Measurements from ENCODE around the gene THRB. TPM values are rescaled to one million over a fixed set of nuclear protein-coding genes. Genes with fewer than 3 reads are reported as not detected.

THRB gene
- total and polyA plus RNA-seq, 4 experiments from 2014 or later = 0.03 TPM; not detected in 3

- Histone ChIP-seq H3K27me3 (ENCODE audit: insufficient read depth, low read length) (no peaks in the 10 kb centered on the region), H3K4me1 (ENCODE audit: insufficient read depth, low read length) (no peaks in the 10 kb centered on the region), H3K36me3 (ENCODE audit: insufficient read depth, low read length) (no peaks in the 10 kb centered on the region), H3K27ac (ENCODE audit: low read depth, low read length) (no peak overlapping the region), H3K9me3 (ENCODE audit: control insufficient read depth in 1 of 2, low read length in 2 of 2) (no peaks in the 10 kb centered on the region), H3K4me3 (ENCODE audit: low read length in 2 of 2) (no peak overlapping the region)
- no peaks in the 10 kb centered on the region for H3K27me3 Mint-ChIP-seq
- no peak for DNase-seq
- no peaks in the 10 kb centered on the region for H3K36me3 Mint-ChIP-seq
- peaks cover 0 to 6% (median 0%) of the 10 kb centered on the region in 8 donors for H3K9me3 Mint-ChIP-seq
- POLR2A ChIA-PET (ENCODE audit: partially characterized antibody) = no interaction called here
- no peaks in the 10 kb centered on the region for H3K4me1 Mint-ChIP-seq
- no peak overlapping the region for H3K4me3 Mint-ChIP-seq
- intact Hi-C loops (cut with micrococcal nuclease) = no loop called here
- no peak overlapping the region for H3K27ac Mint-ChIP-seq
- CTCF ChIA-PET (ENCODE audit: partially characterized antibody) = interaction anchor here (0.5 kb wide), 1 partner anchor 91 kb away, joined by 3 read pairs; no protein-coding TSS in a partner anchor
Measured at GRCh38 chr3:24355806-24356205, 138.8 kb downstream of the THRB start.

- H3K27ac ChIP-seq (ENCODE audit: low read depth, low read length) = no peak overlapping the region
- no peak overlapping the region for H3K4me3 Mint-ChIP-seq
- intact Hi-C loops (cut with micrococcal nuclease) = no loop called here
- H3K9me3 Mint-ChIP-seq = peaks cover 0 to 6% (median 0%) of the 10 kb centered on the region in 8 donors
- H3K4me3 ChIP-seq (ENCODE audit: low read length in 2 of 2) = no peak overlapping the region
- H3K36me3 ChIP-seq (ENCODE audit: insufficient read depth, low read length) = no peaks in the 10 kb centered on the region
- H3K4me1 Mint-ChIP-seq = no peaks in the 10 kb centered on the region
- no peak for DNase-seq
- POLR2A ChIA-PET (ENCODE audit: partially characterized antibody) = no interaction called here
- CTCF ChIA-PET (ENCODE audit: partially characterized antibody) = no interaction called here
- no peaks in the 10 kb centered on the region for H3K27me3 Mint-ChIP-seq
- no peak overlapping the region for H3K27ac Mint-ChIP-seq
- no peaks in the 10 kb centered on the region for H3K27me3 ChIP-seq (ENCODE audit: insufficient read depth, low read length)
- H3K4me1 ChIP-seq (ENCODE audit: insufficient read depth, low read length) = no peaks in the 10 kb centered on the region
- H3K36me3 Mint-ChIP-seq = no peaks in the 10 kb centered on the region
- no peaks in the 10 kb centered on the region for H3K9me3 ChIP-seq (ENCODE audit: control insufficient read depth in 1 of 2, low read length in 2 of 2)
Measured at GRCh38 chr3:24354230-24354629, 140.4 kb downstream of the THRB start.

GRCh38 chr3:24352893-24353553, 141.6 kb downstream of the THRB start:
- intact Hi-C loops (cut with micrococcal nuclease) = no loop called here
- no peak overlapping the region for H3K27ac ChIP-seq (ENCODE audit: low read depth, low read length)
- no peaks in the 10 kb centered on the region for H3K36me3 ChIP-seq (ENCODE audit: insufficient read depth, low read length)
- H3K27me3 Mint-ChIP-seq = no peaks in the 10 kb centered on the region
- no peaks in the 10 kb centered on the region for H3K9me3 ChIP-seq (ENCODE audit: control insufficient read depth in 1 of 2, low read length in 2 of 2)
- CTCF ChIA-PET (ENCODE audit: partially characterized antibody) = no interaction called here
- H3K36me3 Mint-ChIP-seq = no peaks in the 10 kb centered on the region
- H3K4me1 ChIP-seq (ENCODE audit: insufficient read depth, low read length) = no peaks in the 10 kb centered on the region
- no peak overlapping the region for H3K27ac Mint-ChIP-seq
- H3K4me3 Mint-ChIP-seq = no peak overlapping the region
- no peaks in the 10 kb centered on the region for H3K27me3 ChIP-seq (ENCODE audit: insufficient read depth, low read length)
- H3K9me3 Mint-ChIP-seq = peaks cover 0 to 6% (median 0%) of the 10 kb centered on the region in 8 donors
- POLR2A ChIA-PET (ENCODE audit: partially characterized antibody) = no interaction called here
- no peaks in the 10 kb centered on the region for H3K4me1 Mint-ChIP-seq
- no peak overlapping the region for H3K4me3 ChIP-seq (ENCODE audit: low read length in 2 of 2)
- no peak for DNase-seq

DNA sequence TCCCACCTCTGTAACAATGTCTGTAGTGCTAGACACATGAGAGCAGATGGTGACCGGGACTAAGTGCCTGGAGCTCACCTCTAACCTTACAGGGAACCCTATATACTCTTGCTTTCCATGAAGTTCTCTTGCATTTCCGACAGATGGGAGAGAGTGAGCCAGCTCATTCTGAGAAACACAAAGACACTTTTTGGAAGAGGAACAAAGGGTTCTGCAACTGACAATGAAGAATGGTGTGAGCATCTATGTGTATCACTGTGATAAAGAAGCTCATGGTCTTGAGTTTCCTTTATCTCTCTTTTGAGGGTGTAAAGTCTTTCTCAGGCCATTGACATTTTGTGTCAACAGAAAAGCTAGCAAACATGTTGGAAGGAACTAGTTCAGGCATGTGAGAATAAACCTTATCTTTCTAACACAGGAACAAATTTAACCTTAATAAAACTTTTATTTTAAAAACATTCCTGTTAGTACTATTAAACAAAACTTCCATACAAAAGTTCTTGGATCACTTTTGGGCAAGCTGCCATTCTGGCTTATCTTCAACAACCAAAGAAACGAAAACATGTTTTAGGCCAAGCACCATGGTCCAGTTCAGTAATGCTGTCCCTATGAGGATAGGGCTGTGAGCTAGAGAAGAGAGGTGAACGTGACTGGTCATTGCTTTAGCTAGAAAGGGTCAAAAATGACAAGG, 142.7 kb downstream of the THRB start:
- H3K9me3 ChIP-seq (ENCODE audit: control insufficient read depth in 1 of 2, low read length in 2 of 2) = no peaks in the 10 kb centered on the region
- no peak overlapping the region for H3K4me3 ChIP-seq (ENCODE audit: low read length in 2 of 2)
- no peaks in the 10 kb centered on the region for H3K27me3 Mint-ChIP-seq
- H3K9me3 Mint-ChIP-seq = peaks cover 0 to 6% (median 0%) of the 10 kb centered on the region in 8 donors
- H3K27ac ChIP-seq (ENCODE audit: low read depth, low read length) = no peak overlapping the region
- H3K27ac Mint-ChIP-seq = no peak overlapping the region
- intact Hi-C loops (cut with micrococcal nuclease) = no loop called here
- H3K36me3 Mint-ChIP-seq = no peaks in the 10 kb centered on the region
- H3K4me1 Mint-ChIP-seq = no peaks in the 10 kb centered on the region
- POLR2A ChIA-PET (ENCODE audit: partially characterized antibody) = no interaction called here
- no peaks in the 10 kb centered on the region for H3K27me3 ChIP-seq (ENCODE audit: insufficient read depth, low read length)
- CTCF ChIA-PET (ENCODE audit: partially characterized antibody) = interaction anchor here (0.7 kb wide), 1 partner anchor 8 kb away, joined by 3 read pairs; no protein-coding TSS in a partner anchor
- H3K36me3 ChIP-seq (ENCODE audit: insufficient read depth, low read length) = no peaks in the 10 kb centered on the region
- H3K4me1 ChIP-seq (ENCODE audit: insufficient read depth, low read length) = no peaks in the 10 kb centered on the region
- H3K4me3 Mint-ChIP-seq = no peak overlapping the region
- no peak for DNase-seq

GRCh38 chr3:24349367-24350019, 145.2 kb downstream of the THRB start:
- Mint-ChIP-seq H3K36me3 (no peaks in the 10 kb centered on the region), H3K27ac (no peak overlapping the region), H3K27me3 (no peaks in the 10 kb centered on the region), H3K4me1 (no peaks in the 10 kb centered on the region), H3K9me3 (peaks cover 0 to 2% (median 0%) of the 10 kb centered on the region in 8 donors), H3K4me3 (no peak overlapping the region)
- ChIA-PET CTCF (ENCODE audit: partially characterized antibody) (no interaction called here), POLR2A (ENCODE audit: partially characterized antibody) (no interaction called here)
- Histone ChIP-seq H3K4me3 (ENCODE audit: low read length in 2 of 2) (no peak overlapping the region), H3K27me3 (ENCODE audit: insufficient read depth, low read length) (no peaks in the 10 kb centered on the region), H3K4me1 (ENCODE audit: insufficient read depth, low read length) (no peaks in the 10 kb centered on the region), H3K9me3 (ENCODE audit: control insufficient read depth in 1 of 2, low read length in 2 of 2) (no peaks in the 10 kb centered on the region), H3K27ac (ENCODE audit: low read depth, low read length) (no peak overlapping the region), H3K36me3 (ENCODE audit: insufficient read depth, low read length) (no peaks in the 10 kb centered on the region)
- intact Hi-C loops (cut with micrococcal nuclease) = no loop called here
- no peak for DNase-seq

DNA sequence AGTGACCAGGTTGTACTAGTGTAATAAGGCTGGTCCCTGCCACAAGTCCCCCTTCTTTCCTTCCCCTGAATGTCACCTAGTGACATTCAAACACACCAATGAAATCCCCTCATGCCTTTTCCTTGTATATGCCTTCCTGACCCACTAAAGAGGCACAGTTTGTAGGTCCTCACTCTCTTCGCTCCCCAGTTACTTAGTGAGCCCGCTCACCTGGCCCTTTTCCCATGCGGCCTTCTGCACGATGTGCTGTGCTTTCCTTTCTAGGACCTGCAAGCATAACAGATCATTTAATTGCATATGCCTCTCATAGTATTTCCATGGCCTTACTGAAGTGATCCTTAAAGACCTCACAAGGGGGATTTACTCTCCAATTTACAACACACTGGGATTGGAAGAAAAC, 146.3 kb downstream of the THRB start:
- Histone ChIP-seq H3K27ac (ENCODE audit: low read depth, low read length) (no peak overlapping the region), H3K4me1 (ENCODE audit: insufficient read depth, low read length) (no peaks in the 10 kb centered on the region), H3K4me3 (ENCODE audit: low read length in 2 of 2) (no peak overlapping the region), H3K36me3 (ENCODE audit: insufficient read depth, low read length) (no peaks in the 10 kb centered on the region), H3K27me3 (ENCODE audit: insufficient read depth, low read length) (no peaks in the 10 kb centered on the region), H3K9me3 (ENCODE audit: control insufficient read depth in 1 of 2, low read length in 2 of 2) (no peaks in the 10 kb centered on the region)
- ChIA-PET POLR2A (ENCODE audit: partially characterized antibody) (no interaction called here), CTCF (ENCODE audit: partially characterized antibody) (no interaction called here)
- Mint-ChIP-seq H3K27ac (no peak overlapping the region), H3K27me3 (no peaks in the 10 kb centered on the region), H3K36me3 (no peaks in the 10 kb centered on the region), H3K4me1 (no peaks in the 10 kb centered on the region), H3K4me3 (no peak overlapping the region), H3K9me3 (no peaks in the 10 kb centered on the region)
- DNase-seq = no peak
- intact Hi-C loops (cut with micrococcal nuclease) = no loop called here

GRCh38 chr3:24344784-24345439, 149.7 kb downstream of the THRB start:
- DNase-seq = no peak
- Mint-ChIP-seq H3K4me3 (no peak overlapping the region), H3K36me3 (no peaks in the 10 kb centered on the region), H3K27me3 (no peaks in the 10 kb centered on the region), H3K27ac (no peak overlapping the region), H3K9me3 (peaks cover 0 to 6% (median 0%) of the 10 kb centered on the region in 8 donors), H3K4me1 (no peaks in the 10 kb centered on the region)
- CTCF ChIA-PET (ENCODE audit: partially characterized antibody) = no interaction called here
- H3K27ac ChIP-seq (ENCODE audit: low read depth, low read length) = no peak overlapping the region
- intact Hi-C loops (cut with micrococcal nuclease) = no loop called here
- no peak overlapping the region for H3K4me3 ChIP-seq (ENCODE audit: low read length in 2 of 2)
- no peaks in the 10 kb centered on the region for H3K36me3 ChIP-seq (ENCODE audit: insufficient read depth, low read length)
- no peaks in the 10 kb centered on the region for H3K9me3 ChIP-seq (ENCODE audit: control insufficient read depth in 1 of 2, low read length in 2 of 2)
- POLR2A ChIA-PET (ENCODE audit: partially characterized antibody) = no interaction called here
- H3K27me3 ChIP-seq (ENCODE audit: insufficient read depth, low read length) = no peaks in the 10 kb centered on the region
- no peaks in the 10 kb centered on the region for H3K4me1 ChIP-seq (ENCODE audit: insufficient read depth, low read length)

Data from CD4-positive, alpha-beta memory T cell (primary cell).